ENCODE data around the gene PTRH1.
A peak's percentile ranks its signal among the peaks of the same experiment; 100 is the strongest.

The PTRH1 gene

GRCh38 chr9:127716412-127716811 lies 949 bp upstream of the PTRH1 start:
- no peak for DNase-seq

- no peak for DNase-seq
Measured at GRCh38 chr9:127714951-127715469, 453 bp downstream of the PTRH1 start.

GRCh38 chr9:127714020-127714750 lies 1.3 kb downstream of the PTRH1 start:
- no peak for DNase-seq

- no peak for DNase-seq
Measured at GRCh38 chr9:127712867-127713266, 2.6 kb downstream of the PTRH1 start.

GRCh38 chr9:127712371-127712770 lies 3.1 kb downstream of the PTRH1 start:
- DNase-seq, result no peak

- no peak for DNase-seq
Measured at GRCh38 chr9:127711831-127712274, 3.6 kb downstream of the PTRH1 start.

GRCh38 chr9:127711226-127711701 lies 4.2 kb downstream of the PTRH1 start:
- no peak for DNase-seq

GRCh38 chr9:127710204-127710783 lies 5.2 kb downstream of the PTRH1 start:
- no peak for DNase-seq

- DNase-seq, result no peak
Measured at GRCh38 chr9:127708952-127709587, 6.4 kb downstream of the PTRH1 start.

- no peak for DNase-seq
Measured at GRCh38 chr9:127707766-127708165, 7.7 kb downstream of the PTRH1 start.

- no peak for DNase-seq
Measured at GRCh38 chr9:127706836-127707241, 8.6 kb downstream of the PTRH1 start, which contains the start of gene CFAP157. TSS of gene CFAP157 (plus strand) at chr9:127706988. CDS start at chr9:127707032, 44 bp downstream.

GRCh38 chr9:127705577-127706379 lies 9.7 kb downstream of the PTRH1 start:
- DNase-seq, result no peak

- no peak for DNase-seq
Measured at GRCh38 chr9:127703289-127703946, 12.0 kb downstream of the PTRH1 start.

- DNase-seq, result no peak
Measured at GRCh38 chr9:127700594-127701255, 14.7 kb downstream of the PTRH1 start.

GRCh38 chr9:127700140-127700539 lies 15.3 kb downstream of the PTRH1 start:
- DNase-seq, result no peak

GRCh38 chr9:127698985-127699670 lies 16.3 kb downstream of the PTRH1 start:
- DNase-seq, result peak; percentile 42

GRCh38 chr9:127698386-127698785 lies 17.1 kb downstream of the PTRH1 start:
- no peak for DNase-seq

GRCh38 chr9:127697575-127697974 lies 17.9 kb downstream of the PTRH1 start:
- no peak for DNase-seq

- no peak for DNase-seq
Measured at GRCh38 chr9:127694890-127695720, 20.4 kb downstream of the PTRH1 start.

GRCh38 chr9:127693697-127694096 lies 21.8 kb downstream of the PTRH1 start:
- DNase-seq, result no peak

All from amniotic stem cell (primary cell).